ENCODE data around the gene RGS1.

DNA sequence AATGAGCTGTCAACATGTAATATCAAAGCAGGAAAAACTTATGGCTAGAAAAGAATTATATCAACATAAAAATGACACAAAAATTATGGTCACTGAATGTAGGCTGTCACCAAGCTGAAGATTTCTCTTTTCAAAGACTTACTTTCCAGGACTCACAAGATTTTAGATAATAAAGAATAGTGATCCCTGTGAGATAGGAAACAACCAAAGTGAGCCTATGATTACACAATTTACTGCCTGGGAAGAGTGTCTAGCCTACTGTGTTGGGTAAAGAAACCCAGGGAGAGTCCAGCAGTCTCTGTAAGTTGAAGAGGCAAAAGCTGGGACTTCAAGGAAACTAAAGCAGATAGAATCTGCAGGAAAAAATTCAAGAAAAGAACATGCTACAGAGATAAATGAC, 20.2 kb upstream of the RGS1 start:
- TF ChIP-seq, protein P1, sequence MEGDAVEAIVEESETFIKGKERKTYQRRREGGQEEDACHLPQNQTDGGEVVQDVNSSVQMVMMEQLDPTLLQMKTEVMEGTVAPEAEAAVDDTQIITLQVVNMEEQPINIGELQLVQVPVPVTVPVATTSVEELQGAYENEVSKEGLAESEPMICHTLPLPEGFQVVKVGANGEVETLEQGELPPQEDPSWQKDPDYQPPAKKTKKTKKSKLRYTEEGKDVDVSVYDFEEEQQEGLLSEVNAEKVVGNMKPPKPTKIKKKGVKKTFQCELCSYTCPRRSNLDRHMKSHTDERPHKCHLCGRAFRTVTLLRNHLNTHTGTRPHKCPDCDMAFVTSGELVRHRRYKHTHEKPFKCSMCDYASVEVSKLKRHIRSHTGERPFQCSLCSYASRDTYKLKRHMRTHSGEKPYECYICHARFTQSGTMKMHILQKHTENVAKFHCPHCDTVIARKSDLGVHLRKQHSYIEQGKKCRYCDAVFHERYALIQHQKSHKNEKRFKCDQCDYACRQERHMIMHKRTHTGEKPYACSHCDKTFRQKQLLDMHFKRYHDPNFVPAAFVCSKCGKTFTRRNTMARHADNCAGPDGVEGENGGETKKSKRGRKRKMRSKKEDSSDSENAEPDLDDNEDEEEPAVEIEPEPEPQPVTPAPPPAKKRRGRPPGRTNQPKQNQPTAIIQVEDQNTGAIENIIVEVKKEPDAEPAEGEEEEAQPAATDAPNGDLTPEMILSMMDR (IDR thresholded peaks at IDR 0.05; ENCODE audit: low read length) = no peak
- TF ChIP-seq EZH2 (optimal IDR thresholded peaks at IDR 0.05; ENCODE audit: low read depth, low read length) (no peak), EZH2phosphoT487 (IDR thresholded peaks at IDR 0.05; ENCODE audit: low read length) (no peak)
